Inflammatory macrophage (primary cell): ENCODE data around the gene SLC6A9.

Experiments used
- DNase-seq, 2 donors: peaks; one replicate each; pipeline ENCODE4 v3.0.0-alpha.2; 2020 to 2022

SLC6A9 gene

GRCh38 chr1:44027320-44027719 is 3.9 kb downstream of the SLC6A9 start:
- no peak for DNase-seq

DNA sequence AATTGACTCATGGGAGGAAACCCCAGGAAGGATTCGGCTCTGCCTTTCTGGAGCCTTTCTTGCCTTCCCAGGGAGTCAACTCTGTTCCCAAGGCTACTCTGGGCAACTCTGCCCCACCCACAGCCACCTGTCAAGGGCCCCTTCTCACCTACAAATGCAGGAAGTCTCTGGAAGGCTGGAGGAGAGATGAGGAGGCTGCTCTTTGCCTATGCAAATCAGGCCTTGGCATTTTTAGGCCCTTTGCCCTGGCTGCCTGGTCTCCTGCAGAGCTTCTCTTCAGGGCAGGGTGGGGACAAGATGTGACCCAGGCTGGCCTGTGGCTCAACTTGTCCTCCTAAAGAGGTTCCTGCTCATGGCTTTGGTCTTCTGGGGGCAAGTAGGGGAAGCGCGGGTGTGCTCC is 5.4 kb downstream of the SLC6A9 start:
- DNase-seq = no peak

DNA sequence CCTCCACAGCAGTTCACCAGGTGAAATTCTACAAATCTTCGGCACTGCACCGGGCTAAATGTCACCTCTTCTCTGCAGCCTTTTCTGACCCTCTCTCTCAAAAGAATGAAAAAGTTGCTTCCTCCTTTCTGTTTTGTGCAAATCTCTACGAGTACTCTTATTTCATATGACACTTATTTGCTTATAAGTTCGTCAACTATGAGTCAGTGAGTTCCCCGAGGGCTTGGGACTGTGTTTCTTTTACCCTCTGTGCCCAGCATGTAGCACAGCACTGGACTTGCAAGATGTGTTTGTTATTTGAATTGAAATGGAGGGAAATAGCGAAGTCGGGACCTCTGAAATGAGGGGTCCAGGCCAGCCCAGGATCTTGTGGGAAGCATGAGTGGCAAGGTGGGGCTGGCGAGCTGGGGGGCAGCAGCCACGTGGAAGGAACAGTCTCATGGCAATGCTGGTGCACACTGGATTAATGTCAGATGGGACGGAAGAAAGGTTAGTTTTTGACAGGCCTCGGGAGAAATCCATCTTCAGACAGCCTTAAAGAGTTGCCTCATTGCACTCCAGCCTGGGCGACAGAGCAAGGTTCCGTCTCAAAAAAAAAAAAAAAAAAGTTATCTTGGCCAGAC is 6.2 kb downstream of the SLC6A9 start:
- DNase-seq = no peak

DNA sequence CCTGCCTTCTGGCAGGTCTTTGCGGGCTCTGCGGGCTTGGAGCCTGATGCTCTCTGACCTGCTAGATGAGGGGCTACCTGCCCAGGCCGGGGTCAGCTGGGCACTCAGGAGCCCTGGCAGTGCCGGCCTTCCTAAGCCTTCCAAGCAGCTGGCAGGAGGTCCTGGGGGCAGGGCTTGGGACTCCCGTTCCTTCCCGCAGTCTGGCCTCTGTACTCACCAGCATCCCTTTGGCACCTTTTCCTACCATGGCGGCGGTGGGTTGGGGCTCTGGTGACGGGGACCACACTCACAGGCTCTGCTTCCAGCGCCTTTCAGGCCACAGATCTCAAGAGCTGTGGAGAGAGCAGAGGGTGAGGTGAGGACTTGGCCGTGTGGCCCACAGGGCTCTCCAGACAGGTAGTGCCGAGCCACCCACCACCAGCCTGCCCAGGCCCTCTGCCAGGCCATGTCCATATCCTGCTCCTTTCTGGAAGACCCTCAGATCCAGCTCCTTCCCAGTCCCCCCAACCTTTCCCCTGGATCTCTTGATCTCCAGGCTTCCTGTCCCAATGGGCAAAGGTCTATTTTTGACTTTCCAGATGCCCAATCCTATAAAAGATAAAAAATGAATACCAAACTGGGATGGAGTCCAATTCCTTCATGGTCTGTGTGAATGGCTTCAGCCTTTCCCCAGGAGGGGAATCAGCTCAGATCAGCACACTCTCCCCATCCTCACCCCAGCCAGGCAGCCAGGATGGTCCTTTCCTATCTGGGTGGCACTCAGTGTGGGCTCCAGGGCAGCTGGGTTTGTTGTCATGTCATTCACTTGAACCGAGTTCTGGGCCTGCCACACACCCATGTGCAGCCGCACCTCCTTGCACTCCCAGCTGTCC is 7.0 kb downstream of the SLC6A9 start:
- no peak for DNase-seq

- no peak for DNase-seq
Measured at GRCh38 chr1:44021581-44022321, 9.5 kb downstream of the SLC6A9 start.

DNA sequence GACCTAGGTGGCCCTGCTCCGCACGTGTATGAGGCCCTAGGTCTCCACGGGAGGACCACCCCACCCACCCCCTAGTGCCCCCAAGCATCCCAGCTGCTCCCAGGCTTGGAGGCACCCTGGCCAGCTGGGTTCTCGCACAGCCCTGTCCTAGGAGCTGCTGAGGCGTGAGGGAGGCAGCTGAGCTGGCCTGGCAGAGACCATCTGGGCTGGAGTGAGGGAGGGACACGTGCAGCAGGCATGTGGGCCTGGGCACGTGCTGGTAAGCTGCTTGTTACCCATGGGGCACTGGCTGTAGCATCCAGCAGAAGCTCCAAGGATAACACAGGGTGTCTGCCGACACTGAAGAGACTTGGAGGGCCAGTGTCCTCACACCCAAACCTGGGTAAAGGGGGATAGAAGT is 10.1 kb downstream of the SLC6A9 start:
- no peak for DNase-seq

DNA sequence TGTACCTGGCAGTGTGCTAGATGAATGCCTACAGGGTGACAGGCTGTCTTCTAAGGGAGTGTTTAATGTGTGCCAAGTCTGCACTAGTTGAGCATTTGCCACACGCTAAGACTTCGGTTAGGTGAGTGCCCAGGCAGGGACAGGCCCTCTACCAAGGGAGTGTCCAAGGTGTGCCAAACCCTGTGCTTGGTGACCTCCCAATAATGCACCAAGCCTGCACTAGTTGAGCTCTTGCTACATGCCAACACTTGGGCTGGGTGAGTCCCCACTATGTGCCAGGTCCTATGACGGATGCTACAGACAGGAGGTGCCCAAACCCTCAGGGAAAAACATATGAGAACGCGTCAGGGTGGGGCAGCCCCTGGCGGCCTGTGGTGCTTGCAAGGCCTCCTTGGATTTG is 10.8 kb downstream of the SLC6A9 start:
- DNase-seq = no peak

DNA sequence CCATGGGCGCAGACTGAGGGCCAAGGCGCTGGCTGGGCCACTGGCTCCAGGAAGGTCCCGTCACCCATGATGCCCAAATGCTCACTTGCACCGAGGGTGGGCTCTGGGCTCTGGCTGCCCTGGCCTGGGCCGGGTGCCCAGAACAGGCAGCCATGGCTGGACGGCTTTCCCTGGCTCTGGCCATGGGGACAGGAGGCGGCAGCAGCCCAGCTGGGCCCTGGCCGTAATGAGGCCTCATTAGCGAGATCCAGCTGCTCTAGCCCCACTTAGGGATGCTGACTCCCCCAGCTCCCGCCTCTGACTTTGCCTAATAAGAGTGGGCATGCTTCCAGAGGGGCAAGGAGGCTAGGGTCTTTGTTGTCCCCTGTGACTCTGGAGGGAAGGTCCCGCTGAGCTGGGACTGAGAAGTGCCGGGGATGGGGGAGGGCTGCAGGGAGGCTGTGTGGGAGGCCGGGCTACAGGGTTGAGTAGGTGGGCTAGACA is 11.8 kb downstream of the SLC6A9 start:
- no peak for DNase-seq

DNA sequence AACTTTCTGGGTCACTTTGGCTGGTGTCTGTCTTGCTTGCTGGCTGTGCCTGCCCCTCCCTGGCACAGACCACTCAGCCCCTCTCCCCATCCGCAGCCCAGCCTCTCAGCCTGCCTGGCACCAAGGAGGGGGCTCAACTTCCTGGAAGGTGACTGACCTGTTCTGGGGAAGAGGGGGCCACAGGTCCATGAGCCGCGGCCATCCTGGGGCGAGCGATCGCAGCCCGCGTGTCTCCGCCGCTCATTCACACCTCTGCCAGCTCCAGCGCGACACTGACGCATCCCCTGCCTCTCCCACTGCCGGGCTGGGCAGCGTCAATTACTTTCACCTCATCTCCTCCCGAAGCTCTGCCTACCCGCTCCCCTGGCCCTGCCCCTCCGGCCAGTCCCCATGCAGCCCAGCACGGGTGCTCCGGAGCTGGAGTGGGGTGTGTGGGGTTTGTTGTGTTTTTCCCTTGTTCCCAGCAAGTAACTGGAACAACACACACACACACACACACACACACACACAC is 14.3 kb downstream of the SLC6A9 start:
- DNase-seq = no peak

DNA sequence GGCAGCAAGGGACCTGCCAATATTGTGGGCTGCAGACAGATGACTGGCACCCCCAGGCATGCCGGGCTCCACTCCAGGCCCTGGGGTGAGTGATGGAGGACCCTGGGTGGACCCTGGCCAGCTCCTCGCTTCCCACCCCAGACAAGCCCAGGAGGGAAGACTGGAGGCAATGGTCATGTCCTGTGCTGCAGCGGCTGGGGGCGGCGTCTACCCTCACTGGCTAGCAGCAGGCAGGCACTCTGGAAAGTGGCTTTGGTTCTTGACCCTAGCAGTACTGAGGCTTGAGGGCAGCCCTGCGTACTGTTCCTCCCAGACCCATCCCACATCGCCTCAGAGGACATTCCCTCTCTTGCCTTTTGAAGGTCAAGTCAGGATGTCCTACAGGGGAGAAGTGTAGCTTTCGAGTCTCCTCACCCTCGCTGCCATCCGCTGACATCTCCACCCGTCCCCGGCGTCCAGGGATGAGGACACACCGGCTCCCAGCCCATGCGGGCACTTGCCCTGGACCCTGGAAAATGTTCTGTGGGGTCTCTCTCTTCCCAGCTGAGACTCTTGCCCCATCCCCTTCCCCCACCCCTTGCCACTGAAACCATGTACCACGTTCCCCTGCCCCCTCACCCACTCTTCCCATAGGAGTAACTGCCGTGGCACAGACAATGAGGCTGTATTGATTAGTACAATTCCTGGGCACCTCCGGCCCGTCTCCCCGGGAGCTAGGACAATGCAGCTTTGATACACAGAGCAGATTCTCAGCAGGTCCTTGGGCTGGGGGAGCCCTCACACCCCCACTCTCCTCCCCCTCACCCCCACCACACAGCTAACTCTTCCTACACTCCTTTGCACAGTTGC is 15.0 kb downstream of the SLC6A9 start:
- no peak for DNase-seq

- no peak for DNase-seq
Measured at GRCh38 chr1:44015206-44015605, 16.1 kb downstream of the SLC6A9 start.

GRCh38 chr1:44014365-44015104 is 16.7 kb downstream of the SLC6A9 start:
- no peak for DNase-seq

DNA sequence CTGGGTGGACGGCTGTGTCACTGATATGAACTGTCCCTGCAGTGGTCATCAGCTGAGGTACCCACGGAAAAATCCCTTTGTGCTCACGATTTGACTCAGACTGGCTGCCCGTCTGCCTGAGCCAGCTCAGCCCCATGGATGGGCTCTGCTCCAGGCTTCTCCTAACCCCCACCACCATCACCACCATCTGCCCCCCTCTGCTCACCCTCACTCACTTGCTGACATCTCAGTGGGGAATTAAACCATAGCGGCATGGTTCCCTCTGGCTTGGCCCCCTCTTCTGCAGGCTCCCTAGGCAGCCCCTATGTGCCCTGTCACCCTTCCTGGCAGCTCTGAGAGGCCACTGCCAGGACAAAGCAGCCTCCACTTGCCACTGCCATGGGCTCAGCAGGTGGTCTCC is 17.3 kb downstream of the SLC6A9 start:
- DNase-seq = no peak

GRCh38 chr1:44012941-44013609 is 18.2 kb downstream of the SLC6A9 start:
- no peak for DNase-seq

DNA sequence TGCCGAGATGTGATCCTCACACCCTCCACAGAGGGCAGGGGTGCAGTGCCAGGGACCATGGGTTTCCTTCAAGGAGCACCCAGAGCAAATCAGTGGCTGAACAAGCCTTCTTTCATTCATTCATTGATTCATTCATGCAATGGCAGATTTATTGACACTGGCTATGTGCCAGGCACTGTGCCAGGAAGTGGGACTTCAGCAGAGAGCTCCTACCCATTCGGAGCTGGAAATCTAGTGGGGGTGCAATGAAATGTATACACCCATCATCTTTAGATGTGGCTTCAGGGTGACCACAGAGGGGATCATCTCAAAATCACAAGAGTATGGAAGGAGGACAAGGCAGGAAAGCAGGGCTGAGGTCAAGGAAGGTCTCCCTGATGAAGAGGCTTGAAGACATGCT is 18.9 kb downstream of the SLC6A9 start:
- no peak for DNase-seq

DNA sequence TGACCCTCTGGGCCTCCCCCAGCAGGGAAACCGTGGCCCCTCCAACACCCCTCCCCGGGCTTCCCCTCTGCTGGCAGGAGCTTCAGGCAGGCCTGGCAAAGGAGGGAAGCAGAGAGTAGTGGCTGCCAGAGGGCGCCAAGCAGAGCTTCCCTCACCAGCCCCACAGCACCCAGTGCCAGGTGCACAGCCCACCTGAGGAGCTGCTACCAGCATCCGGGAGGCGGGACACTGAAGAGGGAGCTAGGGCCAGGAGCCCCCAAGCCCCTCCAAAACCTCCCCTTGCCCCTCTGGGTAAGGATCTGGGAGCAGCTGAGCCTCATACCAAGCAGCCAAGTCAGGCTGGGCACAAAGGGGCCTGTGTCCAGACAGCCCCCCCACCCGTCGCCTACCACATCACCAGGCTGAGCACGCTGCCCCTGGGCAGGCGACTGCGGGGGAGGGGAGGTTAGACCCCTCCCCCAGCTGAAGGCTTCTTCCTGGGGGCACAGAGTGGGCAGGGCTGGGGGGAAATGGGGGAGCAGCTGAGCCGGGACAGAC is 20.3 kb downstream of the SLC6A9 start:
- no peak for DNase-seq

GRCh38 chr1:44008259-44008658 is 23.0 kb downstream of the SLC6A9 start:
- no peak for DNase-seq

- no peak for DNase-seq
Measured at GRCh38 chr1:44002606-44003157, 28.6 kb downstream of the SLC6A9 start.

- no peak for DNase-seq
Measured at GRCh38 chr1:44002165-44002564, 29.1 kb downstream of the SLC6A9 start.

DNA sequence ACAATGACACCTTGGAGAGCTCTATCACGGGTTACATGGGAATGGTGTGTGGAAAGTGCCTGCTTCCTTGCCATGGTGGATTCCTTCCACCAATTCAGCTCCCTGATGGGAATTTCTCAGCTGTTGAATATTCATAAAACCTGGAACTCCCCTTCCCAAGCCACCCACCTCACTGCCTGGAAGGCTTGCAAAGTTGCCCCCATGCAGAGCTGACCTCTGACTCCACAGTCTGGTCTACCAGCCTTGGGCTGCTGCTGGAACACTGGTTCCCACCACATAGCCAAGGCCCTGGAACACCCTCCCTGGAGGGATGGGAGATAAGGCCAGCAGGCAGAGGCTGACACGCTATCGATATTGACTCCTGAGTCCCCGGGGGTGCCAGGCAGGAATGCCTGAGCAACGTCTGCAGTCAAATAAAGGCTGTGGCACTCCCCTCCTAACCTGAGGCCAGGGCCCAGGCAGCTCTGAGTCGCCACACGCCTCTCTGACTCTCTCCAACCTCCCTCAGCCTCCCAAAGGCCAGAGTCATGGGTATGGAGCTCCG is 31.1 kb downstream of the SLC6A9 start:
- DNase-seq = no peak
